Fibroblast of mammary gland (primary cell): Measurements from ENCODE around the gene MYH10.

Experiments used
- DNase-seq: peaks from one replicate; pipeline ENCODE4 v3.0.0-alpha.2; 2010; ENCODE audit warnings: low read depth
- H3K4me3 ChIP-seq: 2 replicates; pipeline ENCODE4 v1.5.1; 2011; ENCODE audit warnings: low read depth, mild to moderate bottlenecking, low read length, moderate library complexity; ENCODE audit not compliant: control insufficient read depth
- TF ChIP-seq, protein P1 (sequence below): conservative IDR thresholded peaks from 2 replicates; pipeline ENCODE4 v1.5.1; 2011; ENCODE audit warnings: low read depth, low read length, inconsistent platforms; ENCODE audit not compliant: control insufficient read depth, insufficient read depth

Gene MYH10

DNA sequence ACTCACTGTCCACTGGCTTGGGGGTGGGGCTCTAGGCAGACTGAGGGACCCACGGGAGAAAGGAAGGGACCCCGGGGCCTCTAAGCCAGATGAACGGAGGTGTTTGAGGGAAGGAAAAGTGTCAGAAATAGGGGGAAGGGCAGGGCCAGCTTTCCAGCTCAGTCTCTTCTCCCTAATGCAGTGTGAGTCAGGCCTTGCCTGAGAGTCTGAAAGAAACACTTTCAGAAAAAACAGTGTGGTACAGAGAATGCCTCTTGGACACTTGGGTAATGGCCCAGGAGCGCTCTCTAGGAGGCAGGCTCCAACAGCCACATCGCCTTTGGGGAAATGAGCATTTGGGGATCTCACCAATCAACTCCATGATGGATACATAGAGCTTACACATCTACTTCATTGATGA, 148.0 kb downstream of the MYH10 start:
- H3K4me3 ChIP-seq: no peak overlapping the region
- TF ChIP-seq, protein P1, sequence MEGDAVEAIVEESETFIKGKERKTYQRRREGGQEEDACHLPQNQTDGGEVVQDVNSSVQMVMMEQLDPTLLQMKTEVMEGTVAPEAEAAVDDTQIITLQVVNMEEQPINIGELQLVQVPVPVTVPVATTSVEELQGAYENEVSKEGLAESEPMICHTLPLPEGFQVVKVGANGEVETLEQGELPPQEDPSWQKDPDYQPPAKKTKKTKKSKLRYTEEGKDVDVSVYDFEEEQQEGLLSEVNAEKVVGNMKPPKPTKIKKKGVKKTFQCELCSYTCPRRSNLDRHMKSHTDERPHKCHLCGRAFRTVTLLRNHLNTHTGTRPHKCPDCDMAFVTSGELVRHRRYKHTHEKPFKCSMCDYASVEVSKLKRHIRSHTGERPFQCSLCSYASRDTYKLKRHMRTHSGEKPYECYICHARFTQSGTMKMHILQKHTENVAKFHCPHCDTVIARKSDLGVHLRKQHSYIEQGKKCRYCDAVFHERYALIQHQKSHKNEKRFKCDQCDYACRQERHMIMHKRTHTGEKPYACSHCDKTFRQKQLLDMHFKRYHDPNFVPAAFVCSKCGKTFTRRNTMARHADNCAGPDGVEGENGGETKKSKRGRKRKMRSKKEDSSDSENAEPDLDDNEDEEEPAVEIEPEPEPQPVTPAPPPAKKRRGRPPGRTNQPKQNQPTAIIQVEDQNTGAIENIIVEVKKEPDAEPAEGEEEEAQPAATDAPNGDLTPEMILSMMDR: no peak
- DNase-seq: no peak

DNA sequence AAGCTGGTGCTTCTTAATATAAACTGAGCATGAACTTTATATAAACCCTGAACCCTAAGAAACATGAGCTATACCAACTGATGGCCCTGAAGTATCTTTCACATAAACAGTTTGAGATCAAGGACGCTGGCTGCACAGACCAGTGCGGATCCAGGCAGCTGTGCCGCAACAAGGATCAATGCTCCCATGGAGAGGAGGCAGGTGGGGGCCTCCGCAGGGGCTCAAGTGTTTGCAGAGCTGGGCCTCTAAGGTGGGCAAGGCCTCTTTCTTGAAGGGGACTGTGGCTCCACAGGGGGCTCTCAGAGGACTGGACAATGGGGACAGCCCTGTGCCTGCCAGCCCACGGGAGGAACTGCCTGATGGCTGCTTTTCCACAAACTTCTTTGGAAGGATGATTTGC, 148.8 kb downstream of the MYH10 start:
- DNase-seq: no peak
- TF ChIP-seq, protein P1: no peak

DNA sequence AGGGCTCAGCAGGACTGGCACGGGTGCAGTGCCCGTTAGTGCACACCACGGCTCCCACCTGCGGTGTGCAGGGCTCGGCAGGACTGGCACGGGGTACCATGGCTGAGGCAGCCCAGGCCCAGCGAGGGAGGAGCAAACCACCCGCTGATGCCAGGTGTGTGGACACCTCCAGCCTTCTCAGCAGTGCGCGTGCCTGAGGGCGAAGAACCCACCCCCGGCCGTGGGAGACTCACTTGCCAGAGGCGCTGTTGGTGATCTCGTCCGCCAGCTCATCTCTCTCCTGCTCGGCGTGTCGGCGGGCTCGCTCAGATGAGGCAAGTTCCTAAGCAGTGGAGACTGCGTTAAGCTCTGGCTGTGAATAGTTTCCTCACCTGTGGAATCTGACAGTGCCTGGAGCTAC, 149.4 kb downstream of the MYH10 start:
- no peak overlapping the region for H3K4me3 ChIP-seq
- TF ChIP-seq, protein P1: no peak
- DNase-seq: no peak

More for the DNA sequence above, 148.8 kb downstream of the MYH10 start:
- H3K4me3 ChIP-seq: no peak overlapping the region

DNA sequence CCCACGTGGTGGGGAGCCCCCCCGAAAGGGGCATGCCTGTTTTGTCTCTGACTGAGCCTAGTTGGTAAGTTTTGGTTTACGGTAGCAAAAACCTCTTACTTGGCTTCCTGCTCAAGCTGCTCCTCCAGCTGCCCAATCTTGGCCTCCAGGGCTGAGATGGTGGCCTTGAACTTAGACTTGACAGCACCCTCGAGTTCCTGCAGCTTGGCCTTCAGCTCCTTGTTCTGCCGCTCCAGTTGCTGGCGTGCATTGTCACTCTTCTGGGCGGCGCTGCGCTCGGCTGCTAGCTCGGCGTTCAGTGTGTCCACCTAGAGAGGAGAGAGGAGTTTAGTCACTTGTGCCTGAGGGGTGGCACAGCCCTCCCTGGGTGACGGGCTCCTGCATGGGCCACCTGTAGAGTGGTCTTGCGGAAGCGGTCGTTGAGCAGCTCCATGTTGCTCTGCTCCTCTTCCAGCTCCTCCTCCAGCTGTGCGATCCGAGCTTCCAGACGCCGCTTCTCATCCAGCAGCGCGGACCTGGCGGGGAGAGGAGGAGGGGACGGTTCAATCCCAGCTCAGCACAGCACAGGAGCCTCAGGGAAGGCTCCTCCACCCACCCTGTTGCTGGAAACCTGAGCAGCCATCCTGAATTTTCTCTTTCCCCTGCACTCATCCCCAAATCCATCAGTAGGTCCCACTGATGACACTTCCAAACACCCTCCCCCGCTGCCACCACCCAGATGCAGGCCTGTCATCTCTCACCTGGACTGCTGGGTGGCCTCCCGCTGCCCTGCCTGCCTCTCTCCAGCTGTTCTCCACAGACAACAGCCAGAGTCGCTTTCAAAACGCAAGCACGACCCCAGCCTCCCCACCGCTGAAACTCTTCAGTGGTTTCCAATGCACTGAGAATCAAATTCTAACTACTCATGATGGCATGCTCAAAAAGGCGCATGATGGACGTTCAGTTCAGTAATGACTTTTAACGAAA, 150.2 kb downstream of the MYH10 start:
- H3K4me3 ChIP-seq: no peak overlapping the region
- no peak for DNase-seq

GRCh38 chr17:8479431-8479947, 151.0 kb downstream of the MYH10 start:
- no peak overlapping the region for H3K4me3 ChIP-seq
- TF ChIP-seq, protein P1: no peak
- peak; percentile 89 for DNase-seq

More for the DNA sequence above, 150.2 kb downstream of the MYH10 start:
- TF ChIP-seq, protein P1: no peak

GRCh38 chr17:8477715-8478441, 152.6 kb downstream of the MYH10 start:
- no peak for DNase-seq
- H3K4me3 ChIP-seq: no peak overlapping the region

More at GRCh38 chr17:8477715-8478441, 152.6 kb downstream of the MYH10 start:
- TF ChIP-seq, protein P1: no peak
